Glutamatergic neuron (in vitro differentiated cells): Measurements from ENCODE around the gene GMEB2. TPM values are rescaled to one million over a fixed set of nuclear protein-coding genes. Genes with fewer than 3 reads are reported as not detected.

Experiments used
- DNase-seq: peaks from one replicate; pipeline ENCODE4 v3.0.0; 2022
- H3K27ac Mint-ChIP-seq: one replicate; pipeline ENCODE4 v1.8.0; 2020; ENCODE audit warnings: mild to moderate bottlenecking, mixed read lengths, inconsistent platforms; ENCODE audit not compliant: unreplicated experiment
- H3K27me3 Mint-ChIP-seq: one replicate; pipeline ENCODE4 v1.8.0; 2020; ENCODE audit warnings: mild to moderate bottlenecking, moderate library complexity, mixed read lengths, inconsistent platforms; ENCODE audit not compliant: unreplicated experiment
- H3K36me3 Mint-ChIP-seq: one replicate; pipeline ENCODE4 v1.8.0; 2020; ENCODE audit warnings: mild to moderate bottlenecking, mixed read lengths, inconsistent platforms; ENCODE audit not compliant: unreplicated experiment
- H3K4me1 Mint-ChIP-seq: one replicate; pipeline ENCODE4 v1.8.0; 2020; ENCODE audit warnings: mild to moderate bottlenecking, low read depth, mixed read lengths, inconsistent platforms; ENCODE audit not compliant: unreplicated experiment
- H3K4me3 Mint-ChIP-seq: one replicate; pipeline ENCODE4 v1.8.0; 2020; ENCODE audit warnings: mild to moderate bottlenecking, mixed read lengths, inconsistent platforms; ENCODE audit not compliant: unreplicated experiment
- H3K9me3 Mint-ChIP-seq: one replicate; pipeline ENCODE4 v1.8.0; 2020; ENCODE audit warnings: mild to moderate bottlenecking, moderate library complexity, mixed read lengths, inconsistent platforms; ENCODE audit not compliant: unreplicated experiment
- total RNA-seq: library from RNA; stranded (reverse); fragmentation: NEBNext Ultra II Directional; extraction: Animal tissue kit (Norgen Biotek cat#: 25700); gene quantifications from one replicate; pipeline ENCODE4 v1.2.1, GENCODE V29; 2021; ENCODE audit not compliant: unreplicated experiment
- TF ChIP-seq, protein P1 (sequence below): fragments of 200-600 bp; sonication (generic); IDR thresholded peaks from one replicate; pipeline ENCODE4 v1.5.0; 2021; ENCODE audit not compliant: partially characterized antibody, unreplicated experiment

The GMEB2 gene
- total RNA-seq, 1 donor from 2014 or later = 12.8 TPM

DNA sequence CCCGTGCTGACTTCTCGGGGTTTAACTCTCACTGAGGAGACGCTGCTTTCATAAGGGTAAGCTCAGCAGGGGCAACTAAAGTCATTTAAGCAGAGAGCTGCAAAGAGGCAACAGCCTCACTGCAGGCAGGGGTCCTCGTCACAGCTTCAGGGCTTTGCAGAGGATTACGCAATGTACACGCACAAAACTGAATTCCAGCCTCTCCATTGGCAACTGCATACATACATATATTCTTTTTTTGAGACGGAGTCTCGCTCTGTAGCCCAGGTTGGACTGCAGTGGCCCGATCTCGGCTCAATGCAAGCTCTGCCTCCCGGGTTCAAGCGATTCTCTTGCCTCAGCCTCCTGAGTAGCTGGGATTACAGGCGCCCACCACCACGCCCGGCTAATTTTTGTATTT is 2.4 kb downstream of the GMEB2 start:
- DNase-seq = no peak
- H3K4me3 Mint-ChIP-seq = no peak overlapping the region
- peaks cover 14% of the 10 kb centered on the region for H3K4me1 Mint-ChIP-seq
- TF ChIP-seq, protein P1, sequence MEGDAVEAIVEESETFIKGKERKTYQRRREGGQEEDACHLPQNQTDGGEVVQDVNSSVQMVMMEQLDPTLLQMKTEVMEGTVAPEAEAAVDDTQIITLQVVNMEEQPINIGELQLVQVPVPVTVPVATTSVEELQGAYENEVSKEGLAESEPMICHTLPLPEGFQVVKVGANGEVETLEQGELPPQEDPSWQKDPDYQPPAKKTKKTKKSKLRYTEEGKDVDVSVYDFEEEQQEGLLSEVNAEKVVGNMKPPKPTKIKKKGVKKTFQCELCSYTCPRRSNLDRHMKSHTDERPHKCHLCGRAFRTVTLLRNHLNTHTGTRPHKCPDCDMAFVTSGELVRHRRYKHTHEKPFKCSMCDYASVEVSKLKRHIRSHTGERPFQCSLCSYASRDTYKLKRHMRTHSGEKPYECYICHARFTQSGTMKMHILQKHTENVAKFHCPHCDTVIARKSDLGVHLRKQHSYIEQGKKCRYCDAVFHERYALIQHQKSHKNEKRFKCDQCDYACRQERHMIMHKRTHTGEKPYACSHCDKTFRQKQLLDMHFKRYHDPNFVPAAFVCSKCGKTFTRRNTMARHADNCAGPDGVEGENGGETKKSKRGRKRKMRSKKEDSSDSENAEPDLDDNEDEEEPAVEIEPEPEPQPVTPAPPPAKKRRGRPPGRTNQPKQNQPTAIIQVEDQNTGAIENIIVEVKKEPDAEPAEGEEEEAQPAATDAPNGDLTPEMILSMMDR = no peak
- H3K36me3 Mint-ChIP-seq = no peaks in the 10 kb centered on the region
- H3K27ac Mint-ChIP-seq = no peak overlapping the region
- H3K27me3 Mint-ChIP-seq = peaks cover 18% of the 10 kb centered on the region
- H3K9me3 Mint-ChIP-seq = peaks cover 14% of the 10 kb centered on the region

DNA sequence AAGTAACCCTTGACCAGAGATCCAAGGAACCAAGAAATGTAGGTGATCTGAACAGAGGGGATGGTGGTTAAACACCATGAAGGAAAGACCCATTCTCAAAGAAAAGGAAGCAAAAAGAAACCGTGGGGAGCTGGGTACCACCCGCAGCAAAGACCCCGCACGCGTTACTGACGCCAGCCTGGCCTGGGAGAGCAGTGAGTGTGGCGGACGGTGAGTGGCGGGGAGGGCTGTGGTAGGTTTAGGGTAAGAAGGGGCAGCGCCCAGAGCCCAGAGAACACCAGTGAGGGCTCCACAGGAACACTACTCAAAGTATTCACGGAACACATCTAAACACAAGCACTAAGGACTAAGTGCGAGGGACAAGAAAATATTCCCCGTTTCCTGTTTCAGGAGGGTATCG is 4.2 kb downstream of the GMEB2 start:
- Mint-ChIP-seq H3K27ac (no peak overlapping the region), H3K4me3 (no peak overlapping the region), H3K36me3 (no peaks in the 10 kb centered on the region), H3K4me1 (peaks cover 3% of the 10 kb centered on the region), H3K9me3 (no peaks in the 10 kb centered on the region), H3K27me3 (peaks cover 6% of the 10 kb centered on the region)
- DNase-seq = peak; percentile 5
- TF ChIP-seq, protein P1 = no peak

DNA sequence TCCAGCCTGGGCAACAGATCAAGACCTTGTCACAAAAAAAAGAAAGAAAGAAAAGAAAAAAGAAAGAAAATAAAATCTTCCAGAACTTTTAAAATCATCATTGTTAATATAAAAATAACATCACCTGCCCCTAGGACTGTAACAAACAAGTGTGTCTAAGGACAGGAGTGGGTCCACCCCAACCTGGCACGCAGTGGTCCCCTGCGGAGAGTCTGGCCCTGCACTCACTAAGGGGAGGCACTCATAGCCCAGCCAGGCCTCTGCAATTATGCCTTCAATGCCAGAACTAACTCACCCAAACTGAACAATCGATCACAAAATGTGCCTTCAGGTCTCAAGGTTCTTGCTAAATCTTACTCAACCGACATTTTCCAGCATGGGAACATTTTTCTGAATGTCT is 4.8 kb downstream of the GMEB2 start:
- Mint-ChIP-seq H3K4me1 (peaks cover 3% of the 10 kb centered on the region), H3K4me3 (no peak overlapping the region), H3K36me3 (no peaks in the 10 kb centered on the region), H3K9me3 (no peaks in the 10 kb centered on the region), H3K27ac (no peak overlapping the region), H3K27me3 (peaks cover 6% of the 10 kb centered on the region)
- TF ChIP-seq, protein P1 = no peak
- DNase-seq = no peak

DNA sequence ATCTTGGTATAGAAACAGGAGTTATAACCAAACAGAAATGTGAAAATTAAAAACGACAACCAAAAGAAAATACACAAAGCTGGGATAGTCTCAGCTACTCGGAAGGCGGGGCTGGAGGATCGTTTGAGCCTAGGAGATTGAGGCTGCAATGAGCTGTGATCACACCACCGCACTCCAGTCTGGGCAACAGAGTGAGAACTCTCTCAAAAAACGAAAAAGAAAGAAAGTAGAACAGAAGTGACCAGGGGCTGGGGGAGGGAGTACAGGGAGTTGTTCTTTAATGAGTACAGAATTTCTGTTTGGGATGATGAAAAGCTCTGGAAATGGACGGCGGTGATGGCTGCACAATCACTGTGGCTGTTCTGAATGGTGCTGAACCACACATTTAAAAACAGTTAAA is 5.9 kb downstream of the GMEB2 start:
- H3K36me3 Mint-ChIP-seq = no peaks in the 10 kb centered on the region
- H3K27me3 Mint-ChIP-seq = peaks cover 8% of the 10 kb centered on the region
- H3K4me1 Mint-ChIP-seq = peaks cover 3% of the 10 kb centered on the region
- H3K27ac Mint-ChIP-seq = no peak overlapping the region
- DNase-seq = peak; percentile 2
- H3K4me3 Mint-ChIP-seq = no peak overlapping the region
- H3K9me3 Mint-ChIP-seq = no peaks in the 10 kb centered on the region
- TF ChIP-seq, protein P1 = no peak

GRCh38 chr20:63619505-63619904 is 7.4 kb downstream of the GMEB2 start:
- no peak overlapping the region for H3K4me3 Mint-ChIP-seq
- TF ChIP-seq, protein P1 = no peak
- peak; percentile 5 for DNase-seq
- peaks cover 8% of the 10 kb centered on the region for H3K27me3 Mint-ChIP-seq
- peaks cover 6% of the 10 kb centered on the region for H3K36me3 Mint-ChIP-seq
- peaks cover 3% of the 10 kb centered on the region for H3K4me1 Mint-ChIP-seq
- H3K27ac Mint-ChIP-seq = no peak overlapping the region
- H3K9me3 Mint-ChIP-seq = peaks cover 5% of the 10 kb centered on the region
